WTC11 (cell line): ENCODE measurements around the gene RNF224. TPM values are rescaled to one million over a fixed set of nuclear protein-coding genes. Genes with fewer than 3 reads are reported as not detected.
"Not testable (repeated sequence)": the region's sequence is repeated elsewhere in the genome, so short reads cannot be mapped to it uniquely, and the experiment has no call there.

ENCODE experiments used
- ATAC-seq: fragments of 200-7000 bp; cut with Tn5 transposase; 2 replicates; pipeline ENCODE4 v1.10.0; 2021; ENCODE audit warnings: mild to moderate bottlenecking, moderate library complexity
- CTCF ChIA-PET: fragments of 300-600 bp; sonication (Branson Sonifier 250); formaldehyde crosslinking; loops from one replicate; lab custom pipeline; 2021; ENCODE audit warnings: antibody characterized with exemption; lab: Charles Lee
- POLR2A ChIA-PET: fragments of 350-600 bp; sonication (Branson Sonifier 250); formaldehyde crosslinking; loops from one replicate; lab custom pipeline; 2021; ENCODE audit warnings: antibody characterized with exemption; lab: Charles Lee
- DNase-seq: peaks from one replicate; pipeline ENCODE4 v3.0.0; 2021; ENCODE audit warnings: low spot score
- H3K27ac Mint-ChIP-seq: 2 replicates; pipeline ENCODE4 v1.8.0; 2021; ENCODE audit warnings: mixed read lengths
- H3K27me3 Mint-ChIP-seq: 2 replicates; pipeline ENCODE4 v1.8.0; 2021; ENCODE audit warnings: low read depth, mild to moderate bottlenecking, moderate library complexity, mixed read lengths
- H3K36me3 Mint-ChIP-seq: 2 replicates; pipeline ENCODE4 v1.8.0; 2021; ENCODE audit warnings: mixed read lengths
- H3K4me1 Mint-ChIP-seq: 2 replicates; pipeline ENCODE4 v1.8.0; 2022; ENCODE audit warnings: mixed read lengths
- H3K4me3 Mint-ChIP-seq: 2 replicates; pipeline ENCODE4 v1.8.0; 2021; ENCODE audit warnings: mild to moderate bottlenecking, moderate library complexity, mixed read lengths
- H3K9me3 Mint-ChIP-seq: 2 replicates; pipeline ENCODE4 v1.8.0; 2021; ENCODE audit warnings: mixed read lengths
- CBFB ChIP-seq: sonication (generic); formaldehyde crosslinking; IDR thresholded peaks from 2 replicates; pipeline ENCODE4 v1.8.1; 2022; ENCODE audit warnings: mild to moderate bottlenecking, low read depth, missing genetic modification reagents
- ELF4 ChIP-seq: sonication (generic); formaldehyde crosslinking; IDR thresholded peaks from 2 replicates; pipeline ENCODE4 v1.8.1; 2022; ENCODE audit warnings: low read depth, mild to moderate bottlenecking, moderate library complexity, missing genetic modification reagents
- EMX1 ChIP-seq: fragments of 250-450 bp; sonication (Bioruptor Pico); IDR thresholded peaks from 2 replicates; pipeline ENCODE4 v1.8.0; 2021; ENCODE audit warnings: mild to moderate bottlenecking
- ETV6 ChIP-seq: sonication (generic); formaldehyde crosslinking; IDR thresholded peaks from 2 replicates; pipeline ENCODE4 v1.8.1; 2022; ENCODE audit warnings: mild to moderate bottlenecking, missing genetic modification reagents
- GTF2I ChIP-seq: fragments of 250-450 bp; sonication (Bioruptor Pico); conservative IDR thresholded peaks from 2 replicates; pipeline ENCODE4 v1.4.0; 2021; ENCODE audit warnings: mild to moderate bottlenecking
- JAZF1 ChIP-seq: fragments of 250-450 bp; sonication (Bioruptor Pico); IDR thresholded peaks from 2 replicates; pipeline ENCODE4 v1.9.0; 2021; ENCODE audit warnings: moderate library complexity, mild to moderate bottlenecking, inconsistent platforms
- MXD4 ChIP-seq: fragments of 250-450 bp; sonication (Bioruptor Pico); IDR thresholded peaks from 2 replicates; pipeline ENCODE4 v1.8.0; 2021; ENCODE audit warnings: mild to moderate bottlenecking, moderate library complexity, borderline replicate concordance
- MYBL2 ChIP-seq: sonication (generic); formaldehyde crosslinking; IDR thresholded peaks from 2 replicates; pipeline ENCODE4 v1.8.1; 2023; ENCODE audit warnings: mild to moderate bottlenecking, moderate library complexity, missing genetic modification reagents
- NFATC4 ChIP-seq: fragments of 250-450 bp; sonication (Bioruptor Pico); IDR thresholded peaks from 2 replicates; pipeline ENCODE4 v1.9.0; 2021; ENCODE audit warnings: mild to moderate bottlenecking
- NFE2L1 ChIP-seq: sonication (generic); formaldehyde crosslinking; IDR thresholded peaks from 2 replicates; pipeline ENCODE4 v1.8.1; 2023; ENCODE audit warnings: missing genetic modification reagents
- NFYB ChIP-seq: sonication (generic); formaldehyde crosslinking; conservative IDR thresholded peaks from 2 replicates; pipeline ENCODE4 v1.8.0; 2022; ENCODE audit warnings: low read depth, missing genetic modification reagents
- RELA ChIP-seq: sonication (generic); formaldehyde crosslinking; IDR thresholded peaks from 2 replicates; pipeline ENCODE4 v1.8.1; 2022; ENCODE audit warnings: missing genetic modification reagents, mild to moderate bottlenecking, borderline replicate concordance
- SMAD3 ChIP-seq: sonication (generic); formaldehyde crosslinking; IDR thresholded peaks from 2 replicates; pipeline ENCODE4 v1.8.0; 2022; ENCODE audit warnings: missing genetic modification reagents, mild to moderate bottlenecking, borderline replicate concordance
- SOX15 ChIP-seq: fragments of 250-450 bp; sonication (Bioruptor Pico); IDR thresholded peaks from 2 replicates; pipeline ENCODE4 v1.9.0; 2021; ENCODE audit warnings: mild to moderate bottlenecking
- TEAD1 ChIP-seq: sonication (generic); formaldehyde crosslinking; IDR thresholded peaks from 2 replicates; pipeline ENCODE4 v1.8.0; 2022; ENCODE audit warnings: mild to moderate bottlenecking, missing genetic modification reagents
- ZNF232 ChIP-seq: sonication (generic); formaldehyde crosslinking; IDR thresholded peaks from 2 replicates; pipeline ENCODE4 v1.8.0; 2022; ENCODE audit warnings: mild to moderate bottlenecking, missing genetic modification reagents
- total RNA-seq: library from RNA; stranded (reverse); gene quantifications from 3 replicates; pipeline ENCODE4 v1.2.3, GENCODE V29; 2021
- TF ChIP-seq, protein P1 (sequence below): sonication (generic); formaldehyde crosslinking; IDR thresholded peaks from 2 replicates; pipeline ENCODE4 v1.8.0; 2023; ENCODE audit warnings: mild to moderate bottlenecking, missing genetic modification reagents
- TF ChIP-seq, protein P2 (sequence below): fragments of 200-600 bp; IDR thresholded peaks from 2 replicates; pipeline ENCODE4 v1.8.0; 2022; ENCODE audit warnings: antibody characterized with exemption
- TF ChIP-seq, protein P3 (sequence below): sonication (generic); formaldehyde crosslinking; conservative IDR thresholded peaks from 2 replicates; pipeline ENCODE4 v1.8.1; 2022; ENCODE audit warnings: mild to moderate bottlenecking, missing genetic modification reagents
- TF ChIP-seq, protein P4 (sequence below): sonication (generic); formaldehyde crosslinking; IDR thresholded peaks from 2 replicates; pipeline ENCODE4 v1.8.1; 2023; ENCODE audit warnings: mild to moderate bottlenecking, missing genetic modification reagents, moderate library complexity
- TF ChIP-seq, protein P5 (sequence below): fragments of 250-450 bp; sonication (Bioruptor Pico); IDR thresholded peaks from 2 replicates; pipeline ENCODE4 v2.1.2; 2022; ENCODE audit warnings: mild to moderate bottlenecking, moderate library complexity
- TF ChIP-seq, protein P6 (sequence below): fragments of 250-450 bp; sonication (Bioruptor Pico); IDR thresholded peaks from 2 replicates; pipeline ENCODE4 v1.9.0; 2021; ENCODE audit warnings: moderate library complexity, mild to moderate bottlenecking, inconsistent platforms, borderline replicate concordance

RNF224 gene
- total RNA-seq, 1 experiment from 2014 or later: 0.59 TPM

DNA sequence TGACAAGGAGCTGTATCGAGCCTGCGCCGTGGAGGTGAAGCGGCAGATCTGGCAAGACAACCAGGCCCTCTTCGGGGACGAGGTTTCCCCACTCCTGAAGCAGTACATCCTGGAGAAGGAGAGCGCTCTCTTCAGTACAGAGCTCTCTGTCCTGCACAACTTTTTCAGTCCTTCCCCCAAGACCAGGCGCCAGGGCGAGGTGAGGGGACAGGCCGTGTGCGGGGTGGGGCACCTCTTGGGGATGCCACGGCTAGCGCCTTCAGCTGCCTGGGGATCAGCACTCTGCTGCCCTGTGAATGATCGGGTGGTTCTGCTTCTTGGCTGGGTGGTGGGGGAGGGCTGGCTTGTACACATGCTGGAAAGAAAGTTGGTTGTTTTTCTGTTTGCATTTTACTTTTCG, 29.6 kb downstream of the RNF224 start:
- peaks cover 16% of the 10 kb centered on the region for H3K36me3 Mint-ChIP-seq
- DNase-seq: no peak
- no peak overlapping the region for H3K27ac Mint-ChIP-seq
- CTCF ChIA-PET: interaction anchor here (0.6 to 1.6 kb wide), 5 partner anchors 12 to 150 kb away, joined by 3 to 10 read pairs (median 7); partner anchors contain the start of gene TOR4A
- POLR2A ChIA-PET: interaction anchor here (0.6 kb wide), 1 partner anchor 21 kb away, joined by 3 read pairs; no protein-coding TSS in a partner anchor
- H3K27me3 Mint-ChIP-seq: peaks cover 7% of the 10 kb centered on the region; the same call in 1 of the 2 replicates
- H3K4me1 Mint-ChIP-seq: peaks cover 8% of the 10 kb centered on the region
- H3K9me3 Mint-ChIP-seq: no peaks in the 10 kb centered on the region
- ATAC-seq: no peak
- peak overlapping the region; percentile 83 for H3K4me3 Mint-ChIP-seq
- TF ChIP-seq SMAD3 (CRISPR knock-in tag): no peak
- no peak for TF ChIP-seq ETV6 (CRISPR knock-in tag)
- no peak for TF ChIP-seq JAZF1 (CRISPR knock-in tag)
- TF ChIP-seq, protein P1, sequence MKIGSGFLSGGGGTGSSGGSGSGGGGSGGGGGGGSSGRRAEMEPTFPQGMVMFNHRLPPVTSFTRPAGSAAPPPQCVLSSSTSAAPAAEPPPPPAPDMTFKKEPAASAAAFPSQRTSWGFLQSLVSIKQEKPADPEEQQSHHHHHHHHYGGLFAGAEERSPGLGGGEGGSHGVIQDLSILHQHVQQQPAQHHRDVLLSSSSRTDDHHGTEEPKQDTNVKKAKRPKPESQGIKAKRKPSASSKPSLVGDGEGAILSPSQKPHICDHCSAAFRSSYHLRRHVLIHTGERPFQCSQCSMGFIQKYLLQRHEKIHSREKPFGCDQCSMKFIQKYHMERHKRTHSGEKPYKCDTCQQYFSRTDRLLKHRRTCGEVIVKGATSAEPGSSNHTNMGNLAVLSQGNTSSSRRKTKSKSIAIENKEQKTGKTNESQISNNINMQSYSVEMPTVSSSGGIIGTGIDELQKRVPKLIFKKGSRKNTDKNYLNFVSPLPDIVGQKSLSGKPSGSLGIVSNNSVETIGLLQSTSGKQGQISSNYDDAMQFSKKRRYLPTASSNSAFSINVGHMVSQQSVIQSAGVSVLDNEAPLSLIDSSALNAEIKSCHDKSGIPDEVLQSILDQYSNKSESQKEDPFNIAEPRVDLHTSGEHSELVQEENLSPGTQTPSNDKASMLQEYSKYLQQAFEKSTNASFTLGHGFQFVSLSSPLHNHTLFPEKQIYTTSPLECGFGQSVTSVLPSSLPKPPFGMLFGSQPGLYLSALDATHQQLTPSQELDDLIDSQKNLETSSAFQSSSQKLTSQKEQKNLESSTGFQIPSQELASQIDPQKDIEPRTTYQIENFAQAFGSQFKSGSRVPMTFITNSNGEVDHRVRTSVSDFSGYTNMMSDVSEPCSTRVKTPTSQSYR (CRISPR knock-in tag): no peak
- TF ChIP-seq NFATC4 (CRISPR knock-in tag): no peak
- TF ChIP-seq GTF2I (CRISPR knock-in tag): no peak
- TF ChIP-seq RELA: no peak
- no peak for TF ChIP-seq ZNF232 (CRISPR knock-in tag)
- TF ChIP-seq, all 79 proteins: peak for 0

DNA sequence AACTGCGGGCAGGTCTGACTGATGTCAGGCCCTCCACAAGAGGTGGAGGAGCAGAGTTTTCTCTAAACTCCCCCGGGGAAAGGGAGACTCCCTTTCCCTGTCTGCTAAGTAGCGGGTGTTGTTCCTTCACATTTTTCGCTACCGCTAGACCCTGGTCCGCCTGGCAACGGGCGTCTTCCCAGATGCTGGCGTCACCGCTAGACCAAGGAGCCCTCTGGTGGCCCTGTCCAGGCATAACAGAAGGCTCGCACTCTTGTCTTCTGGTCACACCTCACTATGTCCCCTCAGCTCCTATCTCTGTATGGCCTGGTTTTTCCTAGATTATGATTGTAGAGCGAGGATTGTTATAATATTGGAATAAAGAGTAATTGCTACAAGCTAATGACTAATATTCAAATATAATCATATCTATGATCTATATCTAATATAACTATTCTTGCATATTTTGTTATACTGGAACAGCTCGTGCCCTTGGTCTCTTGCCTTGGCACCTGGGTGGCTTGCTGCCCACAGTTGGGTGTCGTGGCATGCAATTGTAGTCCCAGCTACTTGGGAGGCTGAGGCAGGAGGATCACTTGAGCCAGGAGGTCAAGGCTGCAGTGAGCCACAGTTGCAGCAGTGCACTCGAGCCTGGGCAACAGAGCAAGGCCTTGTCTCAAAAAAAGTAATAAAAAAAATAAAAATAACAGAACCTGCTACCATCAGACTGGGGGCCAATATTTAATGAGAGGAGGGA, 35.0 kb downstream of the RNF224 start:
- peaks cover 10% of the 10 kb centered on the region for H3K36me3 Mint-ChIP-seq
- H3K4me3 Mint-ChIP-seq, H3K4me1 Mint-ChIP-seq, H3K27me3 Mint-ChIP-seq, ATAC-seq, DNase-seq, H3K27ac Mint-ChIP-seq, H3K9me3 Mint-ChIP-seq: not testable (repeated sequence)
- ChIA-PET POLR2A (interaction anchor here (0.6 kb wide), 1 partner anchor 71 kb away, joined by 3 read pairs; no protein-coding TSS in a partner anchor), CTCF (interaction anchor here (0.6 to 3.7 kb wide), 12 partner anchors 9 to 142 kb away, joined by 3 to 18 read pairs (median 4); partner anchors contain the start of genes NRARP and TUBB4B)
- TF ChIP-seq, protein P2, sequence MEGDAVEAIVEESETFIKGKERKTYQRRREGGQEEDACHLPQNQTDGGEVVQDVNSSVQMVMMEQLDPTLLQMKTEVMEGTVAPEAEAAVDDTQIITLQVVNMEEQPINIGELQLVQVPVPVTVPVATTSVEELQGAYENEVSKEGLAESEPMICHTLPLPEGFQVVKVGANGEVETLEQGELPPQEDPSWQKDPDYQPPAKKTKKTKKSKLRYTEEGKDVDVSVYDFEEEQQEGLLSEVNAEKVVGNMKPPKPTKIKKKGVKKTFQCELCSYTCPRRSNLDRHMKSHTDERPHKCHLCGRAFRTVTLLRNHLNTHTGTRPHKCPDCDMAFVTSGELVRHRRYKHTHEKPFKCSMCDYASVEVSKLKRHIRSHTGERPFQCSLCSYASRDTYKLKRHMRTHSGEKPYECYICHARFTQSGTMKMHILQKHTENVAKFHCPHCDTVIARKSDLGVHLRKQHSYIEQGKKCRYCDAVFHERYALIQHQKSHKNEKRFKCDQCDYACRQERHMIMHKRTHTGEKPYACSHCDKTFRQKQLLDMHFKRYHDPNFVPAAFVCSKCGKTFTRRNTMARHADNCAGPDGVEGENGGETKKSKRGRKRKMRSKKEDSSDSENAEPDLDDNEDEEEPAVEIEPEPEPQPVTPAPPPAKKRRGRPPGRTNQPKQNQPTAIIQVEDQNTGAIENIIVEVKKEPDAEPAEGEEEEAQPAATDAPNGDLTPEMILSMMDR: peak; percentile 49

DNA sequence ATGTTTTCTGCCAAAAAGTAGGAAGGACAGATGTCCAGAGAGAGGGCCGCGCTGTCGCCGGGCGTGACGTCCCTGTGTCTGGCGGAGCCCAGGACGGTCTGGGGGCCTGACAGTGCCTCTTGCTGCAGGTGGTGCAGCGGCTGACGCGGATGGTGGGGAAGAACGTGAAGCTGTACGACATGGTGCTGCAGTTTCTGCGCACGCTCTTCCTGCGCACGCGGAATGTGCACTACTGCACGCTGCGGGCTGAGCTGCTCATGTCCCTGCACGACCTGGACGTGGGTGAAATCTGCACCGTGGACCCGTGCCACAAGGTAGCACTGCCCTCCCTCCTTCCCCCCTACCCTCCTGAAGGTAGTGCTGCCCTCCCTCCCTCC, 35.6 kb downstream of the RNF224 start:
- CTCF ChIA-PET: interaction anchor here (1.1 to 3.7 kb wide), 8 partner anchors 9 to 141 kb away, joined by 3 to 18 read pairs (median 4); no protein-coding TSS in a partner anchor
- DNase-seq: no peak

DNA sequence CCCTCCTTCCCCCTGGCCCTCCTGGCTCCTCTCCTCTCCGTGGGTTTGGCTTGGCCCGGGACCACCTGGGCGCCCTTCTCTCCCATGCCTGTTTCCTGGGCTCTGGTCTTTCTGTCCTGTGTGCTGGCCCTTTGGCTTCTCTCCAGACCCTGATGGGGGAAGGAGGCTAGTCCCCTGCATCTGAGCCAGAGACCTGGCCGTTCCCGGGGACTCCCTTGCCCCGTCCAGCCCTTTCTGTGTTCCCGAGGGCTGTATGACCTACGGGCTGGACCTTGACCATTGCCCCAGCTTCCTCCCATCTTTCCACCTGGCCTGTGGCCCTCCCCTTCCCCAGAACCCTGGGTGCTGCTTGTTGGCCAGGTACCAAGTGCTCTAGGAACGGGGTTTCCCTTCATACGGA, 36.2 kb downstream of the RNF224 start:
- CTCF ChIA-PET: interaction anchor here (1.5 to 1.7 kb wide), 2 partner anchors 10 to 19 kb away, joined by 4 to 6 read pairs; no protein-coding TSS in a partner anchor
- TF ChIP-seq CBFB (no peak), NFYB (CRISPR knock-in tag) (no peak), MXD4 (CRISPR knock-in tag) (no peak), TEAD1 (no peak), MYBL2 (CRISPR knock-in tag) (no peak), NFE2L1 (CRISPR knock-in tag) (no peak), EMX1 (CRISPR knock-in tag) (no peak)
- TF ChIP-seq, protein P3, sequence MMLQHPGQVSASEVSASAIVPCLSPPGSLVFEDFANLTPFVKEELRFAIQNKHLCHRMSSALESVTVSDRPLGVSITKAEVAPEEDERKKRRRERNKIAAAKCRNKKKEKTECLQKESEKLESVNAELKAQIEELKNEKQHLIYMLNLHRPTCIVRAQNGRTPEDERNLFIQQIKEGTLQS (CRISPR knock-in tag): no peak
- TF ChIP-seq, protein P4, sequence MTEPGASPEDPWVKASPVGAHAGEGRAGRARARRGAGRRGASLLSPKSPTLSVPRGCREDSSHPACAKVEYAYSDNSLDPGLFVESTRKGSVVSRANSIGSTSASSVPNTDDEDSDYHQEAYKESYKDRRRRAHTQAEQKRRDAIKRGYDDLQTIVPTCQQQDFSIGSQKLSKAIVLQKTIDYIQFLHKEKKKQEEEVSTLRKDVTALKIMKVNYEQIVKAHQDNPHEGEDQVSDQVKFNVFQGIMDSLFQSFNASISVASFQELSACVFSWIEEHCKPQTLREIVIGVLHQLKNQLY (CRISPR knock-in tag): no peak
- TF ChIP-seq, protein P5, sequence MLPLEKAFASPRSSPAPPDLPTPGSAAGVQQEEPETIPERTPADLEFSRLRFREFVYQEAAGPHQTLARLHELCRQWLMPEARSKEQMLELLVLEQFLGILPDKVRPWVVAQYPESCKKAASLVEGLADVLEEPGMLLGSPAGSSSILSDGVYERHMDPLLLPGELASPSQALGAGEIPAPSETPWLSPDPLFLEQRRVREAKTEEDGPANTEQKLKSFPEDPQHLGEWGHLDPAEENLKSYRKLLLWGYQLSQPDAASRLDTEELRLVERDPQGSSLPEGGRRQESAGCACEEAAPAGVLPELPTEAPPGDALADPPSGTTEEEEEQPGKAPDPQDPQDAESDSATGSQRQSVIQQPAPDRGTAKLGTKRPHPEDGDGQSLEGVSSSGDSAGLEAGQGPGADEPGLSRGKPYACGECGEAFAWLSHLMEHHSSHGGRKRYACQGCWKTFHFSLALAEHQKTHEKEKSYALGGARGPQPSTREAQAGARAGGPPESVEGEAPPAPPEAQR (CRISPR knock-in tag): no peak
- TF ChIP-seq, protein P6, sequence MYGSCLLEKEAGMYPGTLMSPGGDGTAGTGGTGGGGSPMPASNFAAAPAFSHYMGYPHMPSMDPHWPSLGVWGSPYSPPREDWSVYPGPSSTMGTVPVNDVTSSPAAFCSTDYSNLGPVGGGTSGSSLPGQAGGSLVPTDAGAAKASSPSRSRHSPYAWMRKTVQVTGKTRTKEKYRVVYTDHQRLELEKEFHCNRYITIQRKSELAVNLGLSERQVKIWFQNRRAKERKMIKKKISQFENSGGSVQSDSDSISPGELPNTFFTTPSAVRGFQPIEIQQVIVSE: no peak

More for the DNA sequence above, 35.6 kb downstream of the RNF224 start:
- Mint-ChIP-seq H3K9me3 (no peaks in the 10 kb centered on the region), H3K4me1 (peaks cover 3% of the 10 kb centered on the region; the same call in 1 of the 2 replicates), H3K27me3 (no peaks in the 10 kb centered on the region), H3K36me3 (peaks cover 14% of the 10 kb centered on the region), H3K27ac (no peak overlapping the region), H3K4me3 (no peak overlapping the region)
- ATAC-seq: no peak
- TF ChIP-seq SOX15 (no peak), RELA (no peak), JAZF1 (CRISPR knock-in tag) (no peak), CBFB (no peak), ELF4 (no peak)
- POLR2A ChIA-PET: no interaction called here

More for the DNA sequence above, 36.2 kb downstream of the RNF224 start:
- H3K27ac Mint-ChIP-seq: no peak overlapping the region
- POLR2A ChIA-PET: no interaction called here
- H3K4me3 Mint-ChIP-seq: no peak overlapping the region
- no peaks in the 10 kb centered on the region for H3K27me3 Mint-ChIP-seq
- peaks cover 3% of the 10 kb centered on the region; the same call in 1 of the 2 replicates for H3K4me1 Mint-ChIP-seq
- ATAC-seq (no peak), DNase-seq (no peak)
- peaks cover 14% of the 10 kb centered on the region for H3K36me3 Mint-ChIP-seq
- no peaks in the 10 kb centered on the region for H3K9me3 Mint-ChIP-seq
